ENCODE measurements around the gene AP4S1.

AP4S1 gene

DNA sequence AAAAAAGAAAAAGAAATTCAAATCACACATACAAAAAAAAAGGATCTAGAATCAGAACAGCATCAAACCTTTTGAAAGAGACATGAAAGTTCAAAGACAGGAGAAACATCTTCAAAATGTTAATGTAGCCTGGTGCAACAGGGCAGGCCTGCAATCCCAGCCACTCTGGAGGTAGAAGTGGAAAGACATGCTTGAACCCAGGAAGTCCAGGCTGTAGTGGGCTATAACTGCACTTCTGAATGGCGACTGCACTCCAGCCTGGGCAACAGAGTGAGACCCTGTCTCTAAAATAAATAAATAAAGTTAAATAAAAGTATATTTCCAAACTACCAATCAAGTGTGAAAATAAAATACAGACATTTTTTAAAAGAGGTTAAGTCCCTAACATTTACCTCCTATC, 18.7 kb upstream of the AP4S1 start:
- DNase-seq (ENCODE audit: low read depth, low spot score), result no peak

DNA sequence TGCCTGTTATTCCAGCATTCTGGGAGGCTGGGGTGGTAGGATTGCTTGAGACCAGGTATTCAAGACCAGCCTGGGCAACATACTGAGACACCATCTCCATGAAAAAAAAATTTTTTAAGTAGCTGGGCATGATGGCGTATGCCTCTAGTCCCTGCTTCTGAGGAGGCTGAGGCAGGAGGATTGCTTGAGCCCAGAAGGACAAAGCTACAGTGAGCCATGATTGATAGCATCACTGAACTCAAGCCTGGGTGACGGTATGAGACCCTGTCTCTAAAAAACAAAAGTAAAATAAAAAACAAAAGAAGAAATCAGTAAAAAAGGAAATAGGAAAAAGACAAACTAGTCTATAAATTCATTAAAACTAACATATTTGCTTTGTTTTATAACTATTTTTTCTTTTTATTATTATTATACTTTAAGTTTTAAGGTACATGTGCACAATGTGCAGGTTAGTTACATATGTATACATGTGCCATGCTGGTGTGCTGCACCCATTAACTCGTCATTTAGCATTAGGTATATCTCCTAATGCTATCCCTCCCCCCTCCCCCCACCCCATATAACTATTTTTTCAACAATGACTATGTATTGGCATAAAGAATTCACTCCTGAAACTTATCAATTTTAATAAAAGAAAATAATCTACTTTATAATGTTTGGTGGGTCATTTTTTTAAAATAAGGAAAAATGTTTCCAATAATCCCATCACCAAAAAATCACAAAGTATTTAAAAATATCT, 15.4 kb upstream of the AP4S1 start:
- DNase-seq (ENCODE audit: low read depth, low spot score), result no peak

DNA sequence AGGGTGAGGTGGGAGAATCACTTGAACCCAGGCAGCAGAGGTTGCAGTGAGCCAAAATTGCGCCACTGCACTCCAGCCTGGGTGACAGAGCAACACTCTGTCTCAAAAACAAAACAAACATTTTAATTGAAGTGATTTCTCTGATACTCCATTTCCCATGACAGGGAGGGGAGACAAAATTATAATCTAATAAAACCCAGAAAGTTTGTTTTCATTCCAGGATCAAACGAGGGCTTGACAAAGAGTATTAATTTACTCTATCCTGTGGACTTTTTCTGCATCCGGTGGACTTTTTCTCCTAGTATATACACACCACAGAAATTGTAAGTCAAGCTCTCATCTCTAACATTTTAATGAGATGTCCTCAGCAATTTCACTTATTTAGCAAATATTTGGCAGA, 14.5 kb upstream of the AP4S1 start:
- no peak for DNase-seq (ENCODE audit: low read depth, low spot score)

DNA sequence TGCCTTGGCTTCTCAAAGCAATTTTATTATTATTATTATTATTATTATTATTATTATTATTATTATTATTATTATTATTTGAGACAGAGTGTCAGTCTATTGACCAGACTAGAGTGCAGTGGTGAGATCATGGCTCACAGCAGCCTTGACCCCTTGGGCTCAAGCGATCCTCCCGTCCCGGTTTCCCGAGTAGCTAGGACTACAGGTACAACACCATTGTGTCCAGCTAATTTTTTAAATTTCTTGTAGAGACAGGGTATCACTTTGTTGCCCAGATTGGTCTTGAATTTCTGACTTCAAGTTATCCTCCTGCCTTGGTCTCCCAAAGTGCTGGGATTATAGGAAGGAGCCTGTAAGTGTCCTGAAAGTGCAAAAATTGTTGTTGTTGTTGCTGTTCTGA, 11.6 kb upstream of the AP4S1 start:
- no peak for DNase-seq (ENCODE audit: low read depth, low spot score)

DNA sequence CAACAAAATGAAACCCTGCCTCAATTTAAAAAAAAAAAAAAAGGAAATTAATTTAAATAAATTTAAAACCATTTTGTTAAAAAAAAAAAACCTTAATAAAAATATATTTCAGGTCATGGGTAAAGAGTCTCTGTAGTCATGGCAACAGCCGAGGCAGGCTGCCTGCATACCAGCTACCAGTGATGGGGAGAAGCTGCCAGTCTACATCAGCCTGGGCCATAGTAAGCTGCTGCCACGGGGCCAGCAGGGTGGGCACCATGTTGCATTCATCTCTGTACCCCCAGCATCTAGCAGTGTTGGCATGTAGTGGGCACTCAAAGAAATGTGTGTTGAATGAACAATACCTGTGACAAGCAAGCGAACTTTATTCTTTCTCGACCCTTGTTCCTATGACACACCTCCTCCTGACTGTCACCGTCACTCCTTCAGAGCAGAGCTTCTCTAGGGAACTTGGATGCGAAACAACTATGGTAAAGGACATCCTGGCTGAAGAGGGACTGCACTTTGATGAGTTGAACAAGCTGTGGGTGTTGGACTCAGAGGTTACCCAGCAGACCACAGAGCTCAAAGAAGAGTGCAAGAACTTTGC, 7.3 kb upstream of the AP4S1 start:
- DNase-seq (ENCODE audit: low read depth, low spot score), result no peak

DNA sequence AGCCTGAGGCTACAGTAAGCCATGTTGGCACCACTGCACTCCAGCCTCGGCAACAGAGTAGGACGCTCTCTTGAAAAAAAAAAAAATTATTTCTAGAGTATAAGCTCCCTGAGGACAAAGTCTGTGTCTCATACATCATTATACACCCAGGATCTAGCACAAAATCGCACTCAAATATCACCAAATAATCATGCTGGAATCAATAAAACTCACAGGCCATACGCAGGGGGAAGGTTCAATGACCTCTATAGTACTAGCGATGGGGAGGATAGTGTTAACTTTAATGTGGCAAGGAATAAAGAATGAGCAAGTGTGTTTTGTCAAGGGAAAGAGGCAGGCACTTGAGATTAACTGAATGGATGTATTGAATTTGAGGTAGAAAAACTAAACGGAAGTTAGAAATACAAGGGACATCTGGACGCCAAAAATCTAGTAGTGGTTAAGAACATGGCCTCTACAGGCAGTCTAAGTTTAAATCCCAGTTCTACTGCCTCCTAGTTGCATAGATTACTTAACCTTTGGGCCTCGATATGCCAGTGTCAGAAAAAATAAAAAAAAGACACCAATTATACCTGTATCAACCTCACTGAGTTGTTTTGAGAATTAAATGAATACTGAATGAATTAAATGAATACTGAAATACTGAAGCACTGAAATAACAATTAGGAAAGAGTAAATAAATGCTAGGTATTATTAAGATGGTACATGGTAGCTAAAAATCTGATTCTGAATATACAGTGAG, 4.4 kb upstream of the AP4S1 start:
- DNase-seq (ENCODE audit: low read depth, low spot score), result no peak

DNA sequence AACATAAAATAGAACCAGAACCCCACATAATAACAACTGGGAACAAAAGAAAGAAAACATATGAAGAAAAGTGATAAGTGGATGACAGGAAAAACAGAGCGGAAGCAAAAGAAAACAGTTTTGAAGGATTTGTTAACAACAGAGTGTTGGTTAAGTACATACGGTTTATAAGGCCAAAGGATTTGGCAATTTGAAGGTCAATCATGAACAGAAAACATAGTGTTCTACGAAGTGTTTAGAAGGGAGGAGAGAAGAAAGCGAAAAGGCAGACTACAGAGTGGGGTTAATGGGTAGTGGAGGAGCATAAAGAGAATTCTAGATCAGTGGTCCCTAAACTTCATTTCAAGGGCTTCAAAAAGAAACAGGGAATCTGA, 3.9 kb upstream of the AP4S1 start:
- DNase-seq (ENCODE audit: low read depth, low spot score), result no peak

DNA sequence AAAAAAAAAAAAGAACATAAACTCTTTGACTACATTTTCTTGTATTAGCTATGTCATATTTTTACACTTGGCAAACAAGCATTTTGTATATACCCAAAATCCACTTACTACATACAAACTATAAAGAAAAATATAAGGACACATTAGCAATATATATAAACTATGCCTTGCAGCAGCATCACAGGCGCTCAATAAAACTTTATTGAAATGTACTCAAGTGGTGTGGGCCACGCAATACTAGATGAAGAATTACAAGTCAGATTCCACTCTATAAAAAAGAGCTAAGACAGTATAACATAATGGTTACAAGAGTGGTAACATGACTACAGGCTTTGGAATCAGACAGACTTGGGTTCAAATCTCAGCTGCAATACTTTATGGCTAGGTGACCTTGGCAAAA, 3.1 kb upstream of the AP4S1 start:
- no peak for DNase-seq (ENCODE audit: low read depth, low spot score)

DNA sequence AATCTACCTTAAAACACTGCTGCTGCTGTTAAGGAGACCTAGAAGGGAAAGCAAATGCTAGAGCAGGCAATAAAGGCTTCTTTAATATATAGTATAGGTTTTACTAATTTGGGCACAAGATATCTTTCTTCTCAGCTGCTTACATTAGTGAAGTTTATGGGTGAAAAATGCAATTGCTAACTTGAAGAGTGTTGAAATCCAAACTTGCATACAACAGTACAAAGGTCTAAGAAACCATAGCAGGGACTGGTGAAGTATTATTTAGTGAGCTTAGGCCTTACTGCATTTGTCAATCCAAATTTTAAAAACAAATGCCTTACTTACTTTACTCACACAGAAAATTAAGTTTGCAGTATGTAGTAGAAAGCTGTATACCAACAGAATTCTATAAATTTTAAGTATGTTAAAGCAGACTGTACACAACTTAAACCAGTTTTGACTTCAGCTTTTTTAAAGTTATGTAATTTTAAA, 1.4 kb upstream of the AP4S1 start:
- DNase-seq (ENCODE audit: low read depth, low spot score), result no peak

DNA sequence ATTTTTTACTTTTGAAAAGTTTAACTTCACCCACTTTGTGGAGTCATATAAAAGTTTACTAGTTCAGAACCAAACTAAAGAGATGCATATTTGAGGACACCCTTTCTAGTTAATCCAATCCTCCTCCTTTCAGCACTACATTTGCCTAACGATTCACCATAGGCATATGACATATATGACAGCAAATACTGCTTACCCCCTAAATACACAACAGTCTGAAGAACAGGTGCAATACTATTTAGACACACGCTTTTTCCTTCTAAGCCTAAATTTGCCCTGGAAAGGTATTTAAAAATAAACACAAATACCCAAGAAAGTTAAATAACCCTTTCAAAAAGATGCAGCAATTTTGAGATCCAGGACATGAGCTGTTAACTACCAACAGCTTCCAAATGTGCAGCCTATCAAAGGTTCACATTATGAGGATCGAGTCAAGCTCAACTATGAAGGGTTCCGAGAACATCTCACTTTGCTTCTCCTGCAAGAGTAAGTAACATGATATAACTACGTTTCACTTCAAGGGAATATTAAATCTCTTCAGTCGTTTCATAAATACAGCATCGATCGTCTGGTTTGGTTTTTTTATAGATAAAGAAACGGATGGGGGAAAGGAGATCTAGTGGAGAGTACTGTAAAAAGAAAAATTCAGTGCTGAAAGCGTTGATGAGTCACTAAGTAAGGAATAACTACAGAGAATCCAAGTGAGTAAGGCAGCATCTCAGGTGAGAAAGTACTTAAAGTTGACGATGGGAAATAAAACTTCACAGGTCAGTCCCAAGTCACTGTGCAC, 677 bp upstream of the AP4S1 start:
- no peak for DNase-seq (ENCODE audit: low read depth, low spot score)

DNA sequence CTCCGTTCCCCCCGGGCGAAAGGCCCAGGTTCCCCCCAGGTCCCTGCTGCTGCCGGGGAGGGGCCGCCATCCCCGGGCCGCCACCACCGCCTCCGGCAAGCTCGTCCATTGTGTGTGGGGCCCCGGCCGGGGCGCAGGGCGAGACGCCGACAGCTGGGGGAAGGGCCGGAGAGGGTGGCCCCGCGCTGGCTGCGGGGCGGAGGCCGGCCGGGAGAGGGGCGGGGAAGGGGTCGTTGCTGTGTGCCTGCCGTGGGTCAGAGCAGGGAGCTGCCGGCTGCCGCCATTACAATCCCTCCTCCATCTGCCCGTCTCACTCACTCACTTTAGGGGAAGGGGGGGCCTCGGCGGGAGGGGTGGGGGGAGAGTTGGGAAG, 614 bp downstream of the AP4S1 start, which contains the start of gene STRN3:
STRN3 (minus strand) TSS at position 303 of the 373 bp plus-strand sequence; CDS start at position 109, 194 bp downstream.
- no peak for DNase-seq (ENCODE audit: low read depth, low spot score)

DNA sequence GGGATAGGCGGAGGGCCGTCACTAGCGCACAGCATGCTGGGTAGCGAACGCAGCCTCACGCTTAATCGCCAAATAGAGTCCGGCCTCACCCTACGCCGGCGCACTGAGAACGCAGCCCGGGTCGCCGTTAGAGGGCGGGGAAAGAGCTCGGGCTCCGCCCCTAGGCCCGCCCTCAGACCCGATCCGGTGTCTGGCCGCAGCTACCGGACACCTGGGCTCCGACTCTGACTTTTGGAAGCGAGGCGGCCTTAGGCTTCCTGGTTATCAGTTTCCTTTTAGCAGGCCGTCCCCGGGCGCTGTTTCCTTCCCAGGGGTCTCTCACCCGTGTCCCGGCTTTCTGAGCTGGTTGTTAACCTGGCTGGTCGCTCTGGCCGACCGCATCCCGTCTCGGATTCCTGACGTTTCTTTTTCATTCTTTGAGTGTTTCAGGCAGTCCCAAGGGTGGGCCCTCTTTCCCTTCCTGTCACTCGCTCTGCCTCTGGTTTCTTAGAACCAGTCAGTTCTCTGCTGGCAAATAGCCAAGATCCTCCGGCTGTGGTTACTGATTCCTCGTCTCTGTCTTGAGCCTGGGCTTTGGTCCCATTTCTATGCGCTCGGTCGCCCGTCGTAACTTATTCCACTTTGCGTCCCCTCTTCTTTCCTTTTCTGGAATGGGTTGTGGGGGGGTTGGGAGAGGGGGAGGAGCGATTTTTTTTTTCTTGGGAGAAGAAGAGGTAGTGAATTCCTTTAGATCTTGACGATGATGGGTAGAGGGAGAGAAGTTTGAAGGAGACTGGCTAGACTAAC, 1.2 kb downstream of the AP4S1 start:
- DNase-seq (ENCODE audit: low read depth, low spot score), result peak; percentile 87

DNA sequence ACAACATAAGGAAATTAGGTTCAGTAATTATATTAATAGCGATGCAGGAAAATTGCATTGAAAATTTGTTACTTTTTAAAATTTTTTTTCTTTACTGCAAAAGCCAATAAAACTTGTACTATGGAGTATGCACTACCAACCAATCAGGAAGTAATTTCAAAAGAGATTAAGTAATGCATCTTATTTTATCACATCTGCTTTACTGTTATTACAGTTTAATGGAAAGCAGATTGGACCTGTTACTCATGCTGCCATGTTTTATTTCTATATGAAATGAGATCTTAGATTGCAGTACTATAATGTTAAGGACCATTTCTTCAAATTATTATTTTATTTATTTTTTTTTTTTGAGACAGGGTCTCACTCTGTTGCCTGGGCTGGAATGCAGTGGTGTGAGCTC, 2.4 kb downstream of the AP4S1 start:
- no peak for DNase-seq (ENCODE audit: low read depth, low spot score)

DNA sequence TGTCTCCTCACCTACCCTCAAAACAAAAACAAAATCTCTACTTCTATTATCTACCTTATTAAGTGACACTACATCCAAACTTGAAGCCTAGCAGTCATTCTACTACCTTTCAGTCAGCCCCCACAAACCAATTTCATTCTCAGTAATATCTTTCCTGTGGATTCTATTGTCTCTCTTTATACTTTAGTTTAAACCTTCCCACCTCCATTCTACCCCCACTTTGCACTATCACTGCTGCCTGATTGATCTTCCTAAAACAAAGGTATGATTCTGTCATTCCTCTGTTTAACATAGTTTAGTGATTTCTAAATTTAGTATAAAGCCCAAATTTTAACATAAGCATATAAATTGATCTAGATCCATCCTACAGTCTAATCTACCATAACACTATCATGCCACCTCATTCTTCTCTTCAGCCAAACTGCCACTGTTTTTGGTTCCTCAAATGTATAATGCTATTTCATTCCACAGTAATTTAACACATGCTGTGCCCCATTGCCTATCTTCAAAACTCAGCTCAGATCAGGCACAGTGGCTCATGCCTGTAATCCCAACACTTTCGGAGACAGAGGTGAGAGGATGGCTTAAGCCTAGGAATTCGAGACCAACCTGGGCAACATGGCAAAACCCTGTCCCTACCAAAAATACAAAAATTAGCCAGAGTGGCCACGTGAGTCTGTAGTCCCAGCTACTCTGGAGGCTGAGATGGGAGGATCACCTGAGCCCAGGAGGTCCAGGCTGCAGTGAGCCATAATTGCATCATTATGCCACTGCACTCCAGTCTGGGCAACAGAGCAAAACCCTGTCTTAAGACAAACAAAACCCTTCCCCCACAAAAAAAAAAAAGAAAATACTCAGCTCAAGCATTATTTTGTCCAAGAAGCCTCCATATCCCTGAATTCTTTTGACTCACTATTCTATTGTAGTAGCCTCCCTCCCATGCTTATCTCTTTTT, 3.8 kb downstream of the AP4S1 start:
- DNase-seq (ENCODE audit: low read depth, low spot score), result no peak

DNA sequence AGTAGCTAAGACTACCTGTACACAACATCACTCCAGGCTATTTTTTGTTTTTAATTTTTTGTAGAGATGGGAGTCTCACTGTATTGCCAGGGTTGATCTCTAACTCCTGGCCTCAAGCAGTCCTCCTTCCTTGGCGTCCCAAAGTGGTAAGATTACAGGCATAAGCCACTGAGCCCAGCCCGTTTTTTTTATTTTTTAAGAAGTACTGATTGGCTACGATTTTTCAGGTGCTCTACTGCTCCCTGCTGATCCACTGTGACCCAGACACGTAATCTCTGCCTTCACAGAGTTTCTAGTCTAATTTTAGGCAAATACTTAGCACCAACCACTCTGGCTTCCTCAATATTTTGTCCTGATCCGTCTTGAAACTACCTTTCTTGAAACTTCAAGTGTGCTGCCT, 5.0 kb downstream of the AP4S1 start:
- no peak for DNase-seq (ENCODE audit: low read depth, low spot score)

DNA sequence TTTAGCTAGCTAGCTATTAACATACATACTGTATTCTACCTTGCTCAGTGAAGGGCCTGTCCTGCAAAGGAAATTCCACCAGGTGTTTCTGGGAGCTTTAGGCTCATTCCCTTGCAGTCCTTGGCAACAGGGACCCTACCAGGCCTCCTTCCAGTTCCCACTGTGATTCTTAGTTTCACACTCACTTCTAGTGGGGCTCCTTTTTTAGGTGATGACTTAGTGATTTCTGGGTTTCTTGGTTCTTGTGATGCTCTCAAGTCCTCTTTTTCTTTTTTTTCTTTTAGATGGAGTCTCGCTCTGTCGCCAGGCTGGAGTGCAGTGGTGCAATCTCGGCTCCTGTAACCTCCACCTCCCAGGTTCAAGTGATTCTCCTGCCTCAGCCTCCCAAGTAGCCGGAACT, 11.1 kb downstream of the AP4S1 start:
- no peak for DNase-seq (ENCODE audit: low read depth, low spot score)

DNA sequence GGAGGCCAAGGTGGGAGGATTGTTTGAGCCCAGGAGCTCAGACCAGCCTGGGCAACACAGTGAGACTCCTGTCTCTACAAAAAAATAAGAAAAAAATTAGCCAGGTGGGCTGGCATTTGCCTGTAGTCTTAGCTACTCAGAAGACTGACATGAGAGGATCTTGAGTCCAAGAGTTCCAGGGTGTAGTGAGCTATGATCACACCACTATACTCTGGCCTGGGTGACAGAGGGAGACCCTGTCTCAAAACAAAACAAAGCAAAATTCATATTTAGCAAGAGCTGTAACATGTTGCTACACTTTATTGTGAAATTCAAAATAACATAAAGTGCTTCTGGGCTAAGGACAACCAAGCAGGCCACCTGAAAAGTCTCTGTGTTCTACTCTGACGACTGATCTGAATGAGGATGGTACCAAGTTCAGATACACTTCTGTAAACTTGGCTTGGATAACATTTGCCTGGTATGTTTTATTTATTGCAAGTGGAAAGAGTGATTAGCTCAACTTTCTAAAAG, 12.3 kb downstream of the AP4S1 start:
- no peak for DNase-seq (ENCODE audit: low read depth, low spot score)

DNA sequence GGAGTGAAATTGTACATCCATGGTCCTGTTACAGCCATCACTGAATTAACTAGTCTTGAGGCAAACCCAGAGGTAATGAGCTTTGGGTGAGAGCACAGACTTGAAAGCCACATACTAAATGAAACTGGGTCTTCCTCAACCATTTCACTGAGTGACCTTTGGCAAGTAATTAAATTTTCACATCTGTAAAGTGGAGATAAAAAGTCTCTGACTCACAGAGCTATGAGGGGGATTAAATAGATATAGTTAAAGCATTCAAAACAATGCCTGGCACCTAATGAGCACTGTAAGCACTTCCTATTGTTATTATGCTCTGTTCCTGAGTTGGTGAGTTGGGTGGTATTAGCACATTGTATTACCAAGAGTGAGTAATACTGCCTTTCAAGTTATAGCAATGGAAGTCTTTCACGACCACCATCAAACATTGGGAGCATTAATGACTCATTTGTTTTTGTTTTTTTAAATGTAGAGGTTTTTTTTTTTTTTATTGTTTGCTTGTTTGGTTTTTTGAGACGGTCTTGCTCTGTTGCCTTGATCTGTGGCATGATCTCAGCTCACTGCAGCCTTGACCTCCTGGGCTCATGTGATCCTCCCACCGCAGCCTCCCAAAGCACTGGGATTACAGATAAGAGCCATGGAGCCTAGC, 13.2 kb downstream of the AP4S1 start:
- DNase-seq (ENCODE audit: low read depth, low spot score), result no peak

DNA sequence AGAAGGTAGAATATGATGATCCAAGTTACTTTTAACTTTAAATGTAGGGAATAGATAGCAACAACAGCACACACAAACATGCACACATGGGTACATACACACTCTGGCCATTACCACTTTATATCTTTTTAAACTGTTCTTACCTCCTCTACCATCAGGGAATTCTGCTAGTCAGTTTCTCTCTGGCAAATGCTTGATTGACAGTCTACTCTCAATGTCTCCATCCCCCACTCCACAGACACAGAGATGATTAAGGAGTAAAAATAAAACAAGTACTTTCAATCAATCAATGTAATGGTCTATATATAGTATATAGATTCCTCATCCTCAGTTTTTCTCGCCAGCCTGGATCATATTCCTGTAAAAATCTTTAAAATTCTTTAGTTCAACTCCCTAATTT, 16.9 kb downstream of the AP4S1 start:
- DNase-seq (ENCODE audit: low read depth, low spot score), result no peak
